Ovary (tissue), 9 donors: ENCODE measurements around the gene DGCR6L. TPM values are rescaled to one million over a fixed set of nuclear protein-coding genes. Genes with fewer than 3 reads are reported as not detected.
"Not testable (repeated sequence)": the region's sequence is repeated elsewhere in the genome, so short reads cannot be mapped to it uniquely, and the experiment has no call there.

Experiments used
- DNase-seq, 5 donors: peaks; one replicate each; pipeline ENCODE4 v3.0.0-alpha.2; 2019 to 2020
- H3K27ac ChIP-seq, 2 donors: fragments of 200-600 bp; one replicate each; pipeline versions ENCODE4 v1.5.1 to v1.8.0; 2019 to 2022
- H3K27me3 ChIP-seq: fragments of 200-600 bp; one replicate; pipeline ENCODE4 v1.8.0; 2022
- H3K36me3 ChIP-seq: fragments of 200-600 bp; sonication (generic); one replicate; pipeline ENCODE4 v1.5.1; 2019
- H3K4me1 ChIP-seq: one replicate; pipeline ENCODE4 v1.8.1; 2013; ENCODE audit warnings: mild to moderate bottlenecking, moderate library complexity; ENCODE audit not compliant: insufficient read depth
- H3K4me3 ChIP-seq: fragments of 200-600 bp; sonication (generic); one replicate; pipeline ENCODE4 v1.5.1; 2017
- H3K9me3 ChIP-seq, 2 donors: fragments of 200-600 bp in 1 of 2; sonication (generic) in 1 of 2; one replicate each; pipeline versions ENCODE4 v1.5.1 to v1.8.1; 2013 to 2019; ENCODE audit warnings: mild to moderate bottlenecking in 1 of 2, moderate library complexity in 1 of 2
- EP300 ChIP-seq: sonication (generic); formaldehyde crosslinking; IDR thresholded peaks from one replicate; pipeline ENCODE4 v1.6.1; 2017; ENCODE audit warnings: antibody characterized with exemption
- POLR2A ChIP-seq: fragments of 450-650 bp; IDR thresholded peaks from one replicate; pipeline ENCODE4 v1.6.1; 2017; ENCODE audit warnings: antibody characterized with exemption, mild to moderate bottlenecking, moderate library complexity
- WGBS, 3 donors: extraction: QIAGEN DNeasy Blood & Tissue Kit in 1 of 3; methylation state at CpG; one replicate each; pipeline versions ENCODE4 v1.1.5 to v1.1.7; 2013 to 2017; 5-methylcytosine and 5-hydroxymethylcytosine counted together
- intact Hi-C, 4 donors: fragments of 100-400 bp; cut with DNase I; formaldehyde crosslinking; loops; one replicate each; pipeline versions ENCODE4 v1.11.0 to v1.15.1; 2022 to 2023
- polyA plus RNA-seq, 2 donors: library from polyadenylated mRNA; stranded (reverse); fragments of 200-250 nt in 1 of 2; fragments of 350-450 nt in 1 of 2; fragmentation: Illumina TruSeq in 1 of 2; extraction: RNeasy Lipid Tissue Mini Kit (QIAGEN cat#74804) in 1 of 2; gene quantifications; one replicate each; pipeline ENCODE4 v1.2.3, GENCODE V29; 2013 to 2014
- total RNA-seq, 7 donors: library from RNA; depleted of rRNA in 2 of 7; stranded (reverse); fragments of >200 nt in 2 of 7; fragmentation: NEBNext Ultra II Directional in 3 of 7; extraction: Animal tissue kit (Norgen Biotek cat#: 25700) in 3 of 7; gene quantifications; one replicate each; pipeline versions ENCODE4 v1.1.0 to v1.2.4, GENCODE V29; 2016 to 2023
- TF ChIP-seq, protein P1 (sequence below), 3 donors: fragments of 450-650 bp in 2 of 3; fragments of 200-600 bp in 1 of 3; IDR thresholded peaks; one replicate each; pipeline versions ENCODE4 v1.5.1 to v1.8.0; 2016 to 2022; ENCODE audit warnings: antibody characterized with exemption in 3 of 3, mild to moderate bottlenecking in 1 of 3
- donor health status: DM: no; HTN: no; CAD: no; lungs with moderate emphysema.
- donor health status: DM: no; HTN: no; CAD: no.
- donor health status: Bipolar disorder and iron deficiency.
- donor health status: DM: yes; HTN: yes; CAD: no.
- donor health status: DM: no; HTN: no; CAD: no.
- donor health status: DM: yes; HTN: yes; CAD: no.

Gene DGCR6L
- total and polyA plus RNA-seq, 9 donors, result 1.9 to 69.5 (median 40.8) TPM

DNA sequence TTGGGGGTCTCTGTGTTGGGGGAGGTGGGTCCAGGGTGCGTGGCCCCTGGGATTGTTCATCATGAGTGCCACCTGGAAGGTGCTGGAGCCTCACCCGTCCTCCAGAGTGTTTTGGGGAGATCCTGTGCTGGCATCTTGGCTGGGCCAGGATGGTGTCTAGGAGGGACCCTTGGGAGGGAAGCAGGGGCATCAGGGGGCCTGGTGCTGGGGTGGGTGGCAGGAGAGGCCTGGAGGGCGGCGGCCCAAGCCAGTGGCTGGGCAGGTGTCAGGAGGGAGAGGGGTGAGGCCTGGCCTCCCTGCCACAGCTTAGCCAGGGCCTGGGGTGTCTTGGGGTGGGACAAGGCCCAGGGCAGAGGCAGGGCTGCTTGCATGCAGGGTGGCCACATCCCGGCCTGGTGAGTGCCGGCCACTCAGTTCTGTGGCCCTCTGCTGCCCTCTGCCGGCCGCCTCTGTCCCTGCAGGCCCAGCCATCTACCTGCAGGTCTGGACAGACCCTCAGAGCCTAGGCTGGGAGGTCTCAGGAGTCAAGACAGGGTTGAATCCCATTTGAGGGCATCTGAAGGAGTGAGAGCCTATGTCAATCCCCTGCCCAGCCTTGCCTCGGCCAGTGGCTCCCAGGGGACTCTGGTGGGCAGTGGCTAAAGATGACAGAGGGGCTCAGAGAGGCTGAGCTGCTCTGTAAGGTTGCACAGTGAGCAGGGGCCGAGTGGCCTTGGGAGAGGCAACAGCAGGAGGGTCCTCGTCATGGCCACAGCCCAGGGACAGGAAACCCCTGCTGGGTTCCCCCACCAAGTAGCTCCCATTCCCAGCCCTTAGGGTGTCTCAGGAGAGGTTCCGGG, 34.2 kb downstream of the DGCR6L start:
- H3K36me3 ChIP-seq, H3K27me3 ChIP-seq, H3K4me3 ChIP-seq, H3K4me1 ChIP-seq, H3K9me3 ChIP-seq, H3K27ac ChIP-seq: not testable (repeated sequence)
- intact Hi-C loops, result loop anchor here in 3 of 4 donors (1.0 to 2.0 kb wide), 2 partner anchors 128 to 129 kb away; no protein-coding TSS in a partner anchor
- DNase-seq, result peak; percentile 73 to 89 (median 83)
- WGBS, 3 donors, result 14 to 36% (median 30%) methylated on average over 5 to 11 of the region's 12 CpGs
- TF ChIP-seq, protein P1, sequence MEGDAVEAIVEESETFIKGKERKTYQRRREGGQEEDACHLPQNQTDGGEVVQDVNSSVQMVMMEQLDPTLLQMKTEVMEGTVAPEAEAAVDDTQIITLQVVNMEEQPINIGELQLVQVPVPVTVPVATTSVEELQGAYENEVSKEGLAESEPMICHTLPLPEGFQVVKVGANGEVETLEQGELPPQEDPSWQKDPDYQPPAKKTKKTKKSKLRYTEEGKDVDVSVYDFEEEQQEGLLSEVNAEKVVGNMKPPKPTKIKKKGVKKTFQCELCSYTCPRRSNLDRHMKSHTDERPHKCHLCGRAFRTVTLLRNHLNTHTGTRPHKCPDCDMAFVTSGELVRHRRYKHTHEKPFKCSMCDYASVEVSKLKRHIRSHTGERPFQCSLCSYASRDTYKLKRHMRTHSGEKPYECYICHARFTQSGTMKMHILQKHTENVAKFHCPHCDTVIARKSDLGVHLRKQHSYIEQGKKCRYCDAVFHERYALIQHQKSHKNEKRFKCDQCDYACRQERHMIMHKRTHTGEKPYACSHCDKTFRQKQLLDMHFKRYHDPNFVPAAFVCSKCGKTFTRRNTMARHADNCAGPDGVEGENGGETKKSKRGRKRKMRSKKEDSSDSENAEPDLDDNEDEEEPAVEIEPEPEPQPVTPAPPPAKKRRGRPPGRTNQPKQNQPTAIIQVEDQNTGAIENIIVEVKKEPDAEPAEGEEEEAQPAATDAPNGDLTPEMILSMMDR (IDR thresholded peaks at IDR 0.05), result peak in 2 of 3 donors; percentile 27 to 56

GRCh38 chr22:20284471-20285086, 35.3 kb downstream of the DGCR6L start:
- TF ChIP-seq POLR2A, result no peak
- TF ChIP-seq EP300, result no peak
- TF ChIP-seq, protein P1 (IDR thresholded peaks at IDR 0.05), result no peak
- Histone ChIP-seq H3K36me3 (no peaks in the 10 kb centered on the region), H3K4me3 (no peak overlapping the region), H3K27ac (no peak overlapping the region), H3K4me1 (no peaks in the 10 kb centered on the region), H3K9me3 (no peaks in the 10 kb centered on the region), H3K27me3 (no peaks in the 10 kb centered on the region)
- WGBS, 3 donors, result 77 to 84% (median 78%) methylated on average over 13 of the region's 13 CpGs
- no peak for DNase-seq
- intact Hi-C loops, result loop anchor here in 3 of 4 donors (1.0 to 5.0 kb wide), 3 partner anchors 127 to 128 kb away; no protein-coding TSS in a partner anchor

GRCh38 chr22:20283674-20284066, 36.2 kb downstream of the DGCR6L start:
- WGBS, 3 donors, result 68 to 82% (median 73%) methylated on average over 4 to 5 of the region's 5 CpGs
- H3K4me1 ChIP-seq, result no peaks in the 10 kb centered on the region
- intact Hi-C loops, result loop anchor here in 2 of 4 donors (2.0 to 5.0 kb wide), 2 partner anchors 126 to 127 kb away; no protein-coding TSS in a partner anchor

More at GRCh38 chr22:20283674-20284066, 36.2 kb downstream of the DGCR6L start:
- Histone ChIP-seq H3K27ac (no peak overlapping the region), H3K4me3 (no peak overlapping the region), H3K27me3 (no peaks in the 10 kb centered on the region), H3K36me3 (no peaks in the 10 kb centered on the region), H3K9me3 (no peaks in the 10 kb centered on the region)
- no peak for DNase-seq
- TF ChIP-seq POLR2A (no peak), EP300 (no peak)
- TF ChIP-seq, protein P1 (IDR thresholded peaks at IDR 0.05), result no peak
